ENCODE data around the gene IGFBP7. TPM values are rescaled to one million over a fixed set of nuclear protein-coding genes. Genes with fewer than 3 reads are reported as not detected.
A peak's percentile ranks its signal among the peaks of the same experiment; 100 is the strongest.

Gene IGFBP7
- polyA plus RNA-seq, 2 of the 4 experiments (the other 2 are of a cell fraction): 133 to 227 TPM

DNA sequence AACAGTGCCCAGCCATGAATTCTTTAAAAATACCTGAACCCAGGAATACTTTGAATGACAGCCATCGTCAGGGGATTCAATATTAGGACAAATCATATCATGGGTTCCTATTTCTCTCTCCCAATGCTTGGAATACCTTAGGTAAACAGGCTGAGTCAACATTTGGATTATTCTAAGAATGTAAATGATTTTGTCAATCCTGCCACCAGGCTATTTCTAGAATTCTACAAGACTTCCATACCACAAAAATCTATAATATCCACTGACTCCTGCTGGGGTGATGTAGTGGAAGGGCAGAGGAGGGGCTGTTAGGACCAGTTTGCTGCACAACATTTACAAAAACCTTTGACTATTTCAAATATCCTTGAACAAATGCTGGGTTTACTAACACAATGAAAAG, 65.2 kb downstream of the IGFBP7 start:
- Histone ChIP-seq H3K27ac (peak overlapping the region; percentile 35 to 79; a peak in 3 of 6 replicates), H3K4me2 (peak overlapping the region; percentile 51), H3K4me3 (no peak overlapping the region), H3K4me1 (peaks cover 65% of the 10 kb centered on the region), H3K9me3 (no peaks in the 10 kb centered on the region)
- TF ChIP-seq MYC (IDR thresholded peaks at IDR 0.05; ENCODE audit: borderline replicate concordance, low read length) (no peak), MAZ (IDR thresholded peaks at IDR 0.05; ENCODE audit: borderline replicate concordance, low read depth, low read length) (no peak), CHD2 (IDR thresholded peaks at IDR 0.05; ENCODE audit: low read length, partially characterized antibody) (no peak), FOXS1 (CRISPR knock-in tag; IDR thresholded peaks at IDR 0.05) (no peak)
- POLR2A ChIA-PET: no interaction called here
- WGBS (ENCODE audit: missing lambda C conversion rate): 14% methylated on average over 1 of the region's 1 CpG
- peak in 1 of 2 experiments; percentile 22; a peak in 2 of 6 replicates for ATAC-seq
- DNase-seq (ENCODE audit: low read depth in 1 of 2, low spot score in 1 of 2): no peak
- no peak for FAIRE-seq
- CTCF ChIA-PET: no interaction called here

DNA sequence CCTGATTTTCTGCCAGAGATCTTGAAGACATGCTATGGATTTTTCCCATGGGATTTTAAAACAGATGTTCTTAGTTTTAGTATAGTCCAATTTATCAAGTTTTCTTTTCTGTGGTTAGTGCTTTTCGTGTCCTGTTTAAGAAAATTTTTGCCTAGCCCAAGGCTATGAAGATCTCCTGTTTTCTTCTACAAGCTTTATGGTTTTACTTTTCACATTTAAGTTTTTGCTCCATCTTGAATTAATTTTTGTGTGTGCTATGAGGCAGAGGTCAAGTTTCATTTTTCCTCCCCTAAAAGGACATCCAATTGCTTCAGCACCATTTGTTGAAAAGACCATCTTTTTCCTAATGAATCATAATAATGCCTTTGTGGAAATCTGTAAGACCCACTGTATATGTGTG, 65.9 kb downstream of the IGFBP7 start:
- ATAC-seq (no peak), DNase-seq (ENCODE audit: low read depth in 1 of 2, low spot score in 1 of 2) (no peak), FAIRE-seq (no peak)
- Histone ChIP-seq H3K4me3 (no peak overlapping the region), H3K27ac (peak overlapping the region in 1 of 2 experiments; percentile 79; a peak in 2 of 6 replicates), H3K4me2 (peak overlapping the region; percentile 51), H3K9me3 (no peaks in the 10 kb centered on the region), H3K4me1 (peaks cover 67% of the 10 kb centered on the region)
- ChIA-PET POLR2A (no interaction called here), CTCF (no interaction called here)
- TF ChIP-seq EHF (CRISPR knock-in tag; IDR thresholded peaks at IDR 0.05): no peak
- TF ChIP-seq, protein P1, sequence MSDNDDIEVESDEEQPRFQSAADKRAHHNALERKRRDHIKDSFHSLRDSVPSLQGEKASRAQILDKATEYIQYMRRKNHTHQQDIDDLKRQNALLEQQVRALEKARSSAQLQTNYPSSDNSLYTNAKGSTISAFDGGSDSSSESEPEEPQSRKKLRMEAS (IDR thresholded peaks at IDR 0.05): no peak
- WGBS (ENCODE audit: missing lambda C conversion rate): 91% methylated on average over 1 of the region's 1 CpG

DNA sequence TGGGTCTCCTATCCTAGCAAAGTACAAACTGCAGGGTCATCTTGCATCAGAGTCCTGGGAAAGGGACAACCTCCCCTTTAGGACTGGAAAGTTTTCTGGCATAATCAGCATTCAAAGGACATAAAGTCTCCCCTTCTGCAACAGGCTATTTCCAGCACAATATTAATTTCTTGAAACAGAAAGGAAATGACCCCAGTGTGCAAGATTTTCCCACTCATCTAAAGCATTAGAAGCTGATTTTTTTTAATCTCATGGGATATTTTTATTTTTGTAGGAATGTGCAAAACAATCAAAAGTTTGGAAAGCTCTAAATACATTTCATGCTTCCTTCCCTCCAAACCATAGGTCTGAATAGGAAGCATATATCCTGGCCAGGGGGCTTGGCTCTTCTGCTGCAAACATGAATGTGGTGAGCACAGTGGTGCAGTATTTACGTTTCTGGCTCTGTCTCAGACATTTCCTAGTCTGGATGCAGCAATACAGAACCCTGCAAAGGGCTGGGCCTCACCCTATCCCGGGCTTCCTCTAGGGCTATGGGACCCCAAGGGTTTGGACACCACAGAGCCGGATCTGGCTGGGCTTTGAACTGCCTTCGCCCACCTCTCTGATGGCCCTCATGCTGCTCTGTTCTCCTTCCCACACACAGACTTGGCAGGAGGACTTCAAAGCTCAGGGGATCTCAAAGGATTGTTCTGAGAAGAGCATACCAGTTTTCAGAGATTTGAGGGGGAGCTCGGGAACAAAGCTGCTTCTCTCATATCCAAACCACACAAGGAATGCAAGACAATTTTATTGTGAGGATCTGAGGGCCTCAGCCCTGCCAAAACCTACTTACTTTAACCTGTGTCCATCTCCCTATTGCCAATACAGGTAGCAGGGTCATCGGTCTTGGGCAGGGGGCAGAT, 66.6 kb downstream of the IGFBP7 start:
- Histone ChIP-seq H3K4me1 (peaks cover 67% of the 10 kb centered on the region), H3K27ac (peak overlapping the region in 1 of 2 experiments; percentile 79; a peak in 4 of 6 replicates), H3K4me2 (0 out of 3 replicates have a peak overlapping the region, but pooled peaks have one; percentile 14), H3K4me3 (no peak overlapping the region), H3K9me3 (no peaks in the 10 kb centered on the region)
- ChIA-PET POLR2A (no interaction called here), CTCF (interaction anchor here (1.1 to 6.8 kb wide), 2 partner anchors 120 to 127 kb away, joined by 5 to 60 read pairs; no protein-coding TSS in a partner anchor)
- FAIRE-seq (no peak), DNase-seq (ENCODE audit: low read depth in 1 of 2, low spot score in 1 of 2) (no peak), ATAC-seq (peak; percentile 9 to 49; a peak in 4 of 6 replicates)
- TF ChIP-seq JUN (IDR thresholded peaks at IDR 0.05) (no peak), ZFP36 (IDR thresholded peaks at IDR 0.05; ENCODE audit: borderline replicate concordance, partially characterized antibody) (no peak), POLR2AphosphoS2 (conservative IDR thresholded peaks at IDR 0.05; ENCODE audit: low read length) (no peak), HOXB13 (CRISPR knock-in tag; IDR thresholded peaks at IDR 0.05; ENCODE audit: low read depth) (no peak), PHF8 (IDR thresholded peaks at IDR 0.05; ENCODE audit: borderline replicate concordance, low read depth) (no peak), SMC3 (IDR thresholded peaks at IDR 0.05) (no peak), HEYL (CRISPR knock-in tag; IDR thresholded peaks at IDR 0.05) (no peak), ZSCAN20 (CRISPR knock-in tag; IDR thresholded peaks at IDR 0.05) (no peak), POLR2A (IDR thresholded peaks at IDR 0.05; ENCODE audit: low read length) (no peak), FOSL2 (IDR thresholded peaks at IDR 0.05) (no peak), FOSL2 (CRISPR knock-in tag; IDR thresholded peaks at IDR 0.05) (no peak), RCOR1 (IDR thresholded peaks at IDR 0.05; ENCODE audit: low read depth, low read length) (no peak), NFE2L2 (conservative IDR thresholded peaks at IDR 0.05; ENCODE audit: low read length) (no peak)
- TF ChIP-seq, protein P2, sequence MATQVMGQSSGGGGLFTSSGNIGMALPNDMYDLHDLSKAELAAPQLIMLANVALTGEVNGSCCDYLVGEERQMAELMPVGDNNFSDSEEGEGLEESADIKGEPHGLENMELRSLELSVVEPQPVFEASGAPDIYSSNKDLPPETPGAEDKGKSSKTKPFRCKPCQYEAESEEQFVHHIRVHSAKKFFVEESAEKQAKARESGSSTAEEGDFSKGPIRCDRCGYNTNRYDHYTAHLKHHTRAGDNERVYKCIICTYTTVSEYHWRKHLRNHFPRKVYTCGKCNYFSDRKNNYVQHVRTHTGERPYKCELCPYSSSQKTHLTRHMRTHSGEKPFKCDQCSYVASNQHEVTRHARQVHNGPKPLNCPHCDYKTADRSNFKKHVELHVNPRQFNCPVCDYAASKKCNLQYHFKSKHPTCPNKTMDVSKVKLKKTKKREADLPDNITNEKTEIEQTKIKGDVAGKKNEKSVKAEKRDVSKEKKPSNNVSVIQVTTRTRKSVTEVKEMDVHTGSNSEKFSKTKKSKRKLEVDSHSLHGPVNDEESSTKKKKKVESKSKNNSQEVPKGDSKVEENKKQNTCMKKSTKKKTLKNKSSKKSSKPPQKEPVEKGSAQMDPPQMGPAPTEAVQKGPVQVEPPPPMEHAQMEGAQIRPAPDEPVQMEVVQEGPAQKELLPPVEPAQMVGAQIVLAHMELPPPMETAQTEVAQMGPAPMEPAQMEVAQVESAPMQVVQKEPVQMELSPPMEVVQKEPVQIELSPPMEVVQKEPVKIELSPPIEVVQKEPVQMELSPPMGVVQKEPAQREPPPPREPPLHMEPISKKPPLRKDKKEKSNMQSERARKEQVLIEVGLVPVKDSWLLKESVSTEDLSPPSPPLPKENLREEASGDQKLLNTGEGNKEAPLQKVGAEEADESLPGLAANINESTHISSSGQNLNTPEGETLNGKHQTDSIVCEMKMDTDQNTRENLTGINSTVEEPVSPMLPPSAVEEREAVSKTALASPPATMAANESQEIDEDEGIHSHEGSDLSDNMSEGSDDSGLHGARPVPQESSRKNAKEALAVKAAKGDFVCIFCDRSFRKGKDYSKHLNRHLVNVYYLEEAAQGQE (IDR thresholded peaks at IDR 0.05): no peak
- TF ChIP-seq, protein P3, sequence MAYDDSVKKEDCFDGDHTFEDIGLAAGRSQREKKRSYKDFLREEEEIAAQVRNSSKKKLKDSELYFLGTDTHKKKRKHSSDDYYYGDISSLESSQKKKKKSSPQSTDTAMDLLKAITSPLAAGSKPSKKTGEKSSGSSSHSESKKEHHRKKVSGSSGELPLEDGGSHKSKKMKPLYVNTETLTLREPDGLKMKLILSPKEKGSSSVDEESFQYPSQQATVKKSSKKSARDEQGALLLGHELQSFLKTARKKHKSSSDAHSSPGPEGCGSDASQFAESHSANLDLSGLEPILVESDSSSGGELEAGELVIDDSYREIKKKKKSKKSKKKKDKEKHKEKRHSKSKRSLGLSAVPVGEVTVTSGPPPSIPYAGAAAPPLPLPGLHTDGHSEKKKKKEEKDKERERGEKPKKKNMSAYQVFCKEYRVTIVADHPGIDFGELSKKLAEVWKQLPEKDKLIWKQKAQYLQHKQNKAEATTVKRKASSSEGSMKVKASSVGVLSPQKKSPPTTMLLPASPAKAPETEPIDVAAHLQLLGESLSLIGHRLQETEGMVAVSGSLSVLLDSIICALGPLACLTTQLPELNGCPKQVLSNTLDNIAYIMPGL (CRISPR knock-in tag; IDR thresholded peaks at IDR 0.05; ENCODE audit: borderline replicate concordance): no peak
- TF ChIP-seq, protein P4, sequence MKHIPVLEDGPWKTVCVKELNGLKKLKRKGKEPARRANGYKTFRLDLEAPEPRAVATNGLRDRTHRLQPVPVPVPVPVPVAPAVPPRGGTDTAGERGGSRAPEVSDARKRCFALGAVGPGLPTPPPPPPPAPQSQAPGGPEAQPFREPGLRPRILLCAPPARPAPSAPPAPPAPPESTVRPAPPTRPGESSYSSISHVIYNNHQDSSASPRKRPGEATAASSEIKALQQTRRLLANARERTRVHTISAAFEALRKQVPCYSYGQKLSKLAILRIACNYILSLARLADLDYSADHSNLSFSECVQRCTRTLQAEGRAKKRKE (CRISPR knock-in tag; IDR thresholded peaks at IDR 0.05; ENCODE audit: low read depth): no peak
- WGBS (ENCODE audit: missing lambda C conversion rate): 78% methylated on average over 5 of the region's 6 CpGs
